GM12875 (cell line): ENCODE measurements around the gene PTPN7.
"Not testable (repeated sequence)": the region's sequence is repeated elsewhere in the genome, so short reads cannot be mapped to it uniquely, and the experiment has no call there.

Experiments
- H3K4me3 ChIP-seq: one replicate; pipeline ENCODE4 v1.5.1; 2011; ENCODE audit warnings: low read depth, low read length, control low read depth
- CTCF ChIP-seq: IDR thresholded peaks from 2 replicates; pipeline ENCODE4 v1.5.1; 2011; ENCODE audit warnings: low read depth, mild to moderate bottlenecking, control low read depth, inconsistent platforms, low read length, moderate library complexity, borderline replicate concordance; ENCODE audit not compliant: insufficient read depth

Gene PTPN7

DNA sequence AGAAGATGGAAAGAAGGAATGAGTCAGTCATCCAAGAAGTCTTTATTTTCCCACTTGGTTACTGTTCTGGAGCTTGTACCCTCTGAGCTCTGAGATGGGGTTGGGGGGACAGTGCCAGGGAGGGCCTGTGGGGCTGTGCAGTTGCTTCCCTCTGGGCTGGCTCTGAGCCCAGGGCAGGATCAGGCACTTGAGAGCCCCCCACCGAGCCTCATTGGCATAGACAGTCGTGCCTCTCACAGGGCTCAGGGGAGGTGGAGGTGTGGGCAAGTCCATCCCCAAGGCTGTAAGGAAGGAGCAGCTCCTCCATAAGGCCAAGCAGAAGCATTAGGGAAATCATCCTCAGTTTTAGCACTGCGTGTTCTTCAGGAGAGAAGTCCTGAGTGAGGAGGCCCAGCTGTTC, 13.4 kb downstream of the PTPN7 start:
- no peak overlapping the region for H3K4me3 ChIP-seq
- no peak for TF ChIP-seq CTCF

DNA sequence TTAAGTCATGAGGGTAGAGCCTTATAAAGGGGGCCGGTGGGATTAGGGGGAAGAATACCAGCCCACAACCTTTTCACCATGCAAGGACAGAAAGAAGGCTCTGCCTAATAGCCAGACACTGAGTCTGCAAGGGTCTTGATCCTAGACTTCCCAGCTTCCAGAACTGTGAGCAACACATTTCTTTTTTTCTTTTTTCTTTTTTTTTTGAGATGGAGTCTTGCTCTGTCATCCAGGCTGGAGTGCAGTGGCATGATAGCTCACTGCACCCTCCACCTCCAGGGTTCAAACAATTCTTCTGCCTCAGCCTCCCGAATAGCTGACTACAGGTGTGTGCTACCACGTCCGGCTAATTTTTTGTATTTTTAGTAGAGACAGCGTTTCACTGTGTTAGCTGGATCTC, 14.1 kb downstream of the PTPN7 start:
- no peak for TF ChIP-seq CTCF
- H3K4me3 ChIP-seq: no peak overlapping the region

GRCh38 chr1:202145744-202146140, 14.7 kb downstream of the PTPN7 start:
- not testable (repeated sequence) for H3K4me3 ChIP-seq

- H3K4me3 ChIP-seq: peak overlapping the region; percentile 84
- no peak for TF ChIP-seq CTCF
These were observed 15.2 kb downstream of the PTPN7 start for GRCh38 chr1:202145068-202145743.

DNA sequence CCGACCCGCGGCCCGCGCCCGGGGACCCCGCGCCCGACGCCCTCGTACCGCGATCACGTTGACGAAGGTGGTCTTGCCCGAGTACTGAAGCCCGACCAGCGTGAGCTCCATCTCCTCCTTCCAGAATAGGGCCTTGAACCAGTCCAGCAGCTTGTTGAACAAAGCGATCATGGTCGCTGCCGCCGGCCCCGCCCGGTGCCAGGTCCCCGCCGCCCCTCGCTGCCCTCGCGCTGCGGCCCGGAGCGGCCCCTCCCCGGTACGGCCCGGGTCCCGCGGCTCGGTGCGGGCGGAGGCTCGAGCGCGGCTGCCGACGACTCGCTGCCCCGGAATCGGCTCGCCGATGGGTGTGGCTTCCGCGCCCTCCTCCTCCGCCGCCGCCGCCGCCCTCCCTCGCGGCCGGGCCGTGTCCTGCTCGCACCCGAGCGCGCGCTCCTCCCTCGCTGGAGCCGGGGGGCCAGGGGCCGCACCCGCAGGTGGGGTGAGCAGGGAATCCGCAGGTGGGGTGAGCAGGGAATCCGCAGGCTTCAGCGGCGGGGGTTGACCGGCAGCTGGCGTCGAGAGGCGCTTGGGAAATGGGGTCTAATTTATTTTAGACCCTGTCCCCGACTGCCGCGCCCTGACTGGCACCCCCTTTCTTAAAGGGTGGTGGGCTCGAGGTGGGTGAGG, 15.9 kb downstream of the PTPN7 start, which contains the start of gene ARL8A:
TSS of gene ARL8A (minus strand) at position 336 of the 666 bp plus-strand sequence. CDS start at position 171, 165 bp downstream.
- no peak for TF ChIP-seq CTCF
- H3K4me3 ChIP-seq: peak within 1 kb of the TSS; percentile 84

GRCh38 chr1:202143768-202144401, 16.5 kb downstream of the PTPN7 start:
- TF ChIP-seq CTCF: no peak
- peak overlapping the region; percentile 84 for H3K4me3 ChIP-seq

DNA sequence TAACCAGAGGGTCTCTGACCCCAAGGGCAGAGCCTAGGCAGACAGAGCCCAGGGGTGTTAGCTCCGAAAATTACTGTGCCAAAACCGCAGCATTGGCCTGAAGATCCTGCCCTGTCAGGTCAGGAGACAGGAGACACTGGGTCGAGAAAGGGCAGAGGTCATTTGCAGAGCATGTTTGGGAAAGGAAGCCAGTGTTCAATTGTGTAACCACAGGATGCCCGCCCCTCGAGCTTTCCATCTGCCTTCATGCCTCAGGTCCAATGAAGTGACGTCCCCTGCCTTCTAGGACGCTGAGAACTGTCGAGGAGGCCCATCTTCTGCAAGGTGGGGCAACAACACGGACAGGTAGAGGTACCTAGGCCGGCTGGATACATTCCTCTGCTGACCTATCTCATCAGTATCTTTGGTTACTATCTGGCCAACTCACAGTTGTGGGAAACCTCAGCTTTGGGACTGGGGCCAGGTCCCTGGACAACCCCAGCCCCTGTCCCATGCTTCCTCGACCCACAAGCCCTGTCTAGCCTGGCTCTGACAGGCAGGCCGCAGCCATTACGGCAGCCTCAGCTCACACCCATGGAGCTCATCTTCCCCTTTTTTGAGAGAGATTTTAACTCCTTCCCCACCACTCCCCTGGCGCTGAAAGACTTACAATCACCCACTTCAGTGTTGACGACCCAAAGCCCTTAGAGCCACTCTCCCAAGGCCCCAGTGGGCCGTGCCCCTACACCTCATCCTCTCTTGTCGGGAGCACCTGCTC, 17.2 kb downstream of the PTPN7 start:
- TF ChIP-seq CTCF: no peak
- H3K4me3 ChIP-seq: peak overlapping the region; percentile 84

DNA sequence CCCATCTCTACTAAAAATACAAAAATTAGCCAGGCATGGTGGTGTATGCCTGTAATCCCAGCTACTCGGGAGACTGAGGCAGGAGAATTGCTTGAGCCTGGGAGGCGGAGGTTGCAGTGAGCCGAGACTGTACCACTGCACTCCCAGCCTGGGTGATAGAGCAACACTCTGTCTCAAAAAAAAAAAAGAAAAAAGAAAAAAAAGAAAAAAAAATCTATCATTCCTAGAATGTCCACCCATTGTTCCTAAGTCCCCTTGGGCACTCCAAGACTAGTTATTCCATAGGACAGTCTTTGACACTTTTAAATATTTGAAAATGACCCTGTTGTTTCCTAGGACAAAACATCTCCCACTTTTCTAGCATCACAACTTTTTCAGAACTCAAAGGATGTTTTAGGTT, 18.9 kb downstream of the PTPN7 start:
- H3K4me3 ChIP-seq: not testable (repeated sequence)
